ENCODE results near the gene KIF17.

GRCh38 chr1:20683614-20684013 is 34.2 kb downstream of the KIF17 start:
- TF ChIP-seq POLR2AphosphoS5 (IDR thresholded peaks at IDR 0.05) = no peak
- TF ChIP-seq CTCF (IDR thresholded peaks at IDR 0.05) = no peak
- no peak for TF ChIP-seq EP300 (IDR thresholded peaks at IDR 0.05)
- TF ChIP-seq POLR2A (IDR thresholded peaks at IDR 0.05) = no peak

All from suprapubic skin (tissue), 4 donors.